ELF-1 (cell line): ENCODE data around the gene PODXL2.
A peak's percentile ranks its signal among the peaks of the same experiment; 100 is the strongest.
"Not testable (repeated sequence)": the region's sequence is repeated elsewhere in the genome, so short reads cannot be mapped to it uniquely, and the experiment has no call there.

Experiments used
- DNase-seq: peaks from one replicate; pipeline ENCODE4 v3.0.0-alpha.2; 2016; ENCODE audit warnings: low read depth, low spot score

PODXL2 gene

GRCh38 chr3:127674101-127674721 is 45.2 kb downstream of the PODXL2 start:
- no peak for DNase-seq

- no peak for DNase-seq
Observed at GRCh38 chr3:127674790-127675189, 45.8 kb downstream of the PODXL2 start.

- DNase-seq, result no peak
Observed at GRCh38 chr3:127675651-127676391, 46.8 kb downstream of the PODXL2 start.

- DNase-seq, result no peak
Observed at GRCh38 chr3:127676456-127676855, 47.5 kb downstream of the PODXL2 start.

GRCh38 chr3:127676921-127677351 is 48.0 kb downstream of the PODXL2 start:
- DNase-seq, result no peak

GRCh38 chr3:127677541-127678314 is 48.7 kb downstream of the PODXL2 start:
- no peak for DNase-seq

GRCh38 chr3:127678315-127678599 is 49.3 kb downstream of the PODXL2 start:
- DNase-seq, result no peak

- DNase-seq, result no peak
Observed at GRCh38 chr3:127678611-127679533, 49.9 kb downstream of the PODXL2 start.

- DNase-seq, result no peak
Observed at GRCh38 chr3:127679534-127680145, 50.7 kb downstream of the PODXL2 start.

- peak; percentile 0 for DNase-seq
Observed at GRCh38 chr3:127680146-127680661, 51.2 kb downstream of the PODXL2 start.

GRCh38 chr3:127680798-127681221 is 51.8 kb downstream of the PODXL2 start:
- peak; percentile 0 for DNase-seq

GRCh38 chr3:127682175-127682554 is 53.2 kb downstream of the PODXL2 start:
- not testable (repeated sequence) for DNase-seq

- peak; percentile 64 for DNase-seq
Observed at GRCh38 chr3:127682561-127682960, 53.6 kb downstream of the PODXL2 start.

- no peak for DNase-seq
Observed at GRCh38 chr3:127684871-127685707, 56.1 kb downstream of the PODXL2 start.

GRCh38 chr3:127685708-127686511 is 56.9 kb downstream of the PODXL2 start:
- DNase-seq, result no peak

- no peak for DNase-seq
Observed at GRCh38 chr3:127686512-127686894, 57.5 kb downstream of the PODXL2 start.

- DNase-seq, result no peak
Observed at GRCh38 chr3:127687228-127687737, 58.3 kb downstream of the PODXL2 start.

GRCh38 chr3:127688022-127688415 is 59.0 kb downstream of the PODXL2 start:
- no peak for DNase-seq
